Measurements from ENCODE around the gene MAST4.

DNA sequence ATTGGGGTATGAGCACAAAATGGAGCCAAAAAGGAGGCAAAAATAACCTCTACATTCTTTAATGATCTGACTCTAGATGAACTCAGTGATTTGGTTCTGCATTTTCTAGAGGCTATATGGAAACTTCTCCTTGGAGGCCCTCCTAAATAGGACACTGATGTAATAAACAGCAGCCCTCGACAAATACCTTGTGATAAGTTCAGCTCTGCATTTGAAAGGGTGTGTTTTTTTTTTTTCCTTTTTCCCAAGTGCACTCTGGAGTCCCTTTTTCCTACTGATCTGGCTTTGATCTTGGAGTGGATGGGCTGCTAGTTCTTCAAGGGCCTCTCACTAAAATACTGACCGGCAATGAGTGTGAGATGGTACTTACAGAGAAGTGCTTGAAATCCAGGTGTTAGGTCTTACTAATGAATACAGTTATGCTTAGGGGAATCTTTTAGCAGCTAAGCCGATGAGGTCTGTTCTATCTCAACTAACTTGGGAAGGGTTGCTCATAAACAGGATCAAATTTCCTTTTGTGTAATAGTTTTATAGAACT lies 161.7 kb downstream of the MAST4 start:
- TF ChIP-seq CTCF (conservative IDR thresholded peaks at IDR 0.05; ENCODE audit: low read depth, low read length) (no peak), FOS (IDR thresholded peaks at IDR 0.05; ENCODE audit: low read depth, low read length) (no peak)

Data from IMR-90 (cell line).